Caki2 (cell line): ENCODE results near the gene ATP9A. TPM values are rescaled to one million over a fixed set of nuclear protein-coding genes. Genes with fewer than 3 reads are reported as not detected.

ENCODE experiments used
- DNase-seq: peaks from one replicate; pipeline ENCODE4 v3.0.0-alpha.2; 2015; ENCODE audit warnings: low read depth
- in situ Hi-C: cut with HindIII; loops from 2 replicates; pipeline ENCODE4 v1.10.0; 2016; ENCODE audit warnings: low sequenced_read_pairs, low pct_unique_long_range_greater_than_20kb, mixed read lengths
- total RNA-seq: library from RNA; depleted of rRNA; stranded (reverse); fragments of >200 nt; shearing (Covaris generic); gene quantifications from 2 replicates; pipeline ENCODE4 v1.2.3, GENCODE V29; 2014; ENCODE audit warnings: low replicate concordance

Gene ATP9A
- total RNA-seq, 1 experiment from 2014 or later = 37.1 TPM

- DNase-seq = no peak
- in situ Hi-C loops = no loop called here
Measured at GRCh38 chr20:51602131-51602530, 166.1 kb downstream of the ATP9A start.

GRCh38 chr20:51600950-51601349, 167.2 kb downstream of the ATP9A start:
- in situ Hi-C loops = no loop called here
- no peak for DNase-seq

GRCh38 chr20:51600016-51600420, 168.2 kb downstream of the ATP9A start:
- in situ Hi-C loops = no loop called here

GRCh38 chr20:51598556-51598955, 169.6 kb downstream of the ATP9A start:
- in situ Hi-C loops = loop anchor here (10.0 kb wide), 1 partner anchor 214 kb away; no protein-coding TSS in a partner anchor
- no peak for DNase-seq

More at GRCh38 chr20:51600016-51600420, 168.2 kb downstream of the ATP9A start:
- DNase-seq = no peak

- in situ Hi-C loops = loop anchor here (10.0 kb wide), 1 partner anchor 213 kb away; no protein-coding TSS in a partner anchor
- DNase-seq = no peak
Measured at GRCh38 chr20:51597389-51598231, 170.6 kb downstream of the ATP9A start.

- in situ Hi-C loops = loop anchor here (10.0 kb wide), 1 partner anchor 212 kb away; no protein-coding TSS in a partner anchor
- no peak for DNase-seq
Measured at GRCh38 chr20:51596668-51597388, 171.4 kb downstream of the ATP9A start.

- no peak for DNase-seq
- in situ Hi-C loops = loop anchor here (10.0 kb wide), 1 partner anchor 211 kb away; no protein-coding TSS in a partner anchor
Measured at GRCh38 chr20:51595744-51596143, 172.4 kb downstream of the ATP9A start.

- DNase-seq = peak; percentile 70
- in situ Hi-C loops = loop anchor here (10.0 kb wide), 1 partner anchor 210 kb away; no protein-coding TSS in a partner anchor
Measured at GRCh38 chr20:51595058-51595532, 173.1 kb downstream of the ATP9A start.

GRCh38 chr20:51594236-51595057, 173.7 kb downstream of the ATP9A start:
- in situ Hi-C loops = loop anchor here (10.0 kb wide), 1 partner anchor 210 kb away; no protein-coding TSS in a partner anchor
- no peak for DNase-seq

GRCh38 chr20:51593584-51593983, 174.6 kb downstream of the ATP9A start:
- in situ Hi-C loops = loop anchor here (10.0 kb wide), 1 partner anchor 209 kb away; no protein-coding TSS in a partner anchor
- no peak for DNase-seq

- in situ Hi-C loops = loop anchor here (10.0 kb wide), 1 partner anchor 208 kb away; no protein-coding TSS in a partner anchor
- no peak for DNase-seq
Measured at GRCh38 chr20:51592564-51592963, 175.6 kb downstream of the ATP9A start.

- DNase-seq = no peak
- in situ Hi-C loops = loop anchor here (10.0 kb wide), 1 partner anchor 207 kb away; no protein-coding TSS in a partner anchor
Measured at GRCh38 chr20:51591871-51592270, 176.3 kb downstream of the ATP9A start.

GRCh38 chr20:51588762-51589161, 179.4 kb downstream of the ATP9A start:
- no peak for DNase-seq
- in situ Hi-C loops = no loop called here

GRCh38 chr20:51587145-51587544, 181.0 kb downstream of the ATP9A start:
- DNase-seq = no peak
- in situ Hi-C loops = no loop called here

- DNase-seq = peak; percentile 52
- in situ Hi-C loops = no loop called here
Measured at GRCh38 chr20:51586005-51586440, 182.2 kb downstream of the ATP9A start.

GRCh38 chr20:51585148-51585547, 183.0 kb downstream of the ATP9A start:
- in situ Hi-C loops = no loop called here
- no peak for DNase-seq

- DNase-seq = no peak
- in situ Hi-C loops = no loop called here
Measured at GRCh38 chr20:51584737-51585136, 183.5 kb downstream of the ATP9A start.

GRCh38 chr20:51584116-51584515, 184.1 kb downstream of the ATP9A start:
- DNase-seq = no peak
- in situ Hi-C loops = no loop called here
